CD4-positive, alpha-beta T cell treated with Interleukin-17A for 1 hour (primary cell): ENCODE measurements around the gene MIGA1.
"Not testable (repeated sequence)": the region's sequence is repeated elsewhere in the genome, so short reads cannot be mapped to it uniquely, and the experiment has no call there.

Experiments used
- DNase-seq: peaks from one replicate; pipeline ENCODE4 v3.0.0-alpha.2; 2020

Gene MIGA1

GRCh38 chr1:77779529-77780281 is at the start of gene MIGA1:
TSS of gene MIGA1 (plus strand) at chr1:77779649. CDS start at chr1:77783253, 3,604 bp downstream.
- peak; percentile 94 for DNase-seq

GRCh38 chr1:77732090-77732489 is 47.4 kb upstream of the MIGA1 start:
- no peak for DNase-seq

DNA sequence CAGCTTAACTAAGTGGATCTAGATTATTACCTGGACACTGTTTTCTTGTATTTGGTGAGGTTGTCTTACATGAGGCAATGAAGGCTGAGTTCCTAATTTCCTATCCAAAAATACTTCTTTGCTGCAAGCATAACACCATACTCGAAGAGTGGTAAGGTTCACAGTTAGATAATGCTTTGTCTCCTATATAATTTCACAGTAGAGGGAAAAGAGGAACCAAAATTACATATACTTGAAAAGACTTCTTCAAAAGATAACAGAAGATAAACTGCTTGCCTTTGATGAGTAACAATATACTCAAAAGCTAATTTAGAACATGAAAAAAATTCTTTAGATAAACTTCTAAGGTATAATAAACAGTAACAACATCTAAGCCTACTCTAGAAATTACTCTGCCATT is 40.2 kb upstream of the MIGA1 start:
- no peak for DNase-seq

GRCh38 chr1:77741316-77741715 is 38.1 kb upstream of the MIGA1 start:
- no peak for DNase-seq

DNA sequence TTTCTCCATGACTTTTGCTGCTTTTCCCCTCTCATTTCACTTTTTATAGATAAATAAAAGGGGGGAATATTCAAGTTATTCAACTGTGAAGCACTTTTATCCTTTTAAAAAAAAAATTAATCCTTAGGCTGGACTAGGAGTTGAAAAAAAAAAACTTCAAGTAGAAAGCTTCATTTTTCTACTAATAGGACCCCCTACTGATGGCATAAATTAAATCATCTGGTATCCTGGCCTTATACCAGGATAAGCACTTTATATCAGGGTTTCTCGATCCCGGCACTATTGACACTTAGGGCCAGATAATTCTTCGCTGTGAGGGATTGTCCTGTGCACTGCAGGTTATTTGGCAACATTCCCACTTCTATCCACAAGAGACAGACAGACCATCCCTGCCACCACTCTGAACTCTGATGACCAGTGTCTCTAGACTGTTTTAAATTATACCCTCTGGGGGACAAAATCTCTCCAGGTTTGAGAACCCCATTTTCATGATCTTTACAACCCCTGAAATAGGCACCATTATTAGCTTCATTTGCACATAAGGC is 37.4 kb upstream of the MIGA1 start:
- DNase-seq = no peak

- DNase-seq = no peak
Observed at GRCh38 chr1:77744576-77744975, 34.9 kb upstream of the MIGA1 start.

DNA sequence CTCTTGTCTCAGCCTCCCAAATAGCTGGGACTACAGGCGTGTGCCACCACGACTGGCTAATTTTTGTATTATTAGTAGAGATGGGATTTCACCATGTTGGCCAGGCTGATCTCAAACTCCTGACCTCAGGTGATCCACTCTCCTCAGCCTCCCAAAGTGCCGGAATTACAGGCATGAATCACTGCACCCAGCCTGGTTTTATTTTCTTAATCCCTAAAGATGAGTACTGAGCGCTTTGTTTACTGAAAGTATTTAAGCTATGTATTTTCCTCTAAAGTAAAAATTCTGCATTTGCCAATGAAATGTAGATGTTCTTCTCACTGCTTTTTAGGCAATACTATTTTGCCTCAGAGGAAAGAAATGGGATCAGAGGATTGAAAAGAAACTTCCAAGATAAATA is 30.0 kb upstream of the MIGA1 start:
- DNase-seq = not testable (repeated sequence)

- no peak for DNase-seq
Observed at GRCh38 chr1:77756052-77756754, 23.2 kb upstream of the MIGA1 start.

DNA sequence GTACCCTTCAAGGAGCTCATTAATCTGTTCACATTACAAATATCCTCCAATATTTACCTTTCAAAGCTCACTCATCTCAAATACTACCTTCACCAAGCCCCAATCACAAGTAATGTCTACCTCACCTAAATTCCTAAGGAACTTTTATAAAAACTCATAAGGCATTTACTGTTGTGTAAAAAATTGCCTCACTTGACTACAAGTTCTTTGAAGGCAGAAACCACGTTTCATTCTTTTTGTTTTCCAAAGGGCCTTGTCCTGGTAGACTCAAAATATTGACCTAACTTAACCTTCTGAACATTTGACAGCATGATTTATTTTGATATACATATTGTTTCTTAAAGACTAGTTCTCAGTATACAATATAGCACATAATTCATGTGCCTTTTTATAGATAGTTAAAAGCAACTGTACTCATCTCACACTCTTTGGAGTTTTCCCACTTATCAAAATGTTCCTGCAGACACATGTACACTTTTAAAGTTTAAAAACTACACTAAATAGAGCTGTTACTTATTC is 22.3 kb upstream of the MIGA1 start:
- no peak for DNase-seq

DNA sequence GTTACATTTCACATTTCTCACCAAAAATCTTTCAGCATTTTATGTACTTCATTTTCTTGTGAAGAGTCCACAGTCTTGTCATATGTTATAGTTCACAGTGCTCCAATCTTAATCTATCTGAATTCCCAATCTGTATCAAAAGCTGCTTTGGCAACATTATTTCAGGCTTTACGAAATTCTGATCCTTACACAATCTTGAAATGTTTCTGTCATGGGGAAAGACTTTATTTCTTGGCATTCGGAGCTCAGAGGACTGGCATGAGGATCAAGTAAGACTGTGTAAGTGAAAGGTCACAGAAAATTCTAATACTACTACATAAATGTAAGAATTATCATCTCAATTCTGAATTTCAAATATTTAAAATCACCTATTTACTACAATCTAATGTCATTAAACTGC is 21.8 kb upstream of the MIGA1 start:
- no peak for DNase-seq

DNA sequence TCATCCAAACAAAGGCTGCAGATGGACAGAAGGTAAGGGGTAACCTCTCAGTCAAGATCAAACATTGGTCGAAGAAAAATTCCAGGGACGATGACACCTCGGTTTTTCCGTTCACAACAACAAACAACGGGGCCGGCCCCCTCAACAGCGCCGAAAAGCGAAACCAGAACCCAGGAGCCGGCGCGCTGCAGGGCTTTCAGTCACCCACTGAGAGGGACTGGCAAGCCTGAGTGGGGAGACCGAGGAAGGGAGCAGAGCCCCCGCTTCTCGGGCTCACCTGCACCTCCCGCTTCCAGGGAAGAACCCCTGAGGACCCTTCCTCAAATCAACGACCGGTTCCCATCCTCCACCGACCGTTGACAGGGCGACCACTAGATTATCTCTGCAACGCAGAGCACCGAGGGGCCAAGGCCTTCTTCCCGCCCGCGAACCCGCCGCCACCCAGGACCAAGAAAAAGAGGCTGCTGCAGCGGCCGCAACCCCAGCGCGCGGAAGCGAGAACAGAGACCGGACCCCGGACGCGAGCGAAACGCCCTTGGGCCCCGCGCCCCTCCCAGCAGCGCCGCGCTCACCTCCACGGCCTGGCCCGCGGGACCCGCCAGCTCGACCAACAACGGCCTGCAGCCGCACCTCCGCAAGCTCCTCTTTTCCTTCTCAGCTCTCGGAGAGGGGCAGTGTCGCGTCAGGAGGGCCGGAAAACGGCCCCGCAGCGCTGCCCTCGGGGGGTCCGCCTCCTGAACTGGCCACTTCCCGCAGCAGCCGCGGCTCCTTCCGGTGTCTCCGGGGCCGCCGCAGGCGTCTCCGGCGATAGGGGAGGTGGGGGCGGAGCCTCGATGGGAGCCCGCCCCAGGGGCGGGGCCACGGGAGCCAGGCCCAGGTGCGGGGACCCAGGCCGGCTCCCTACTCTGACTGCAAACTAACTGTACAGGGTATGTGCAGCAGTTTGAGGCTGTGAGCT is 20.1 kb upstream of the MIGA1 start, which contains the start of gene USP33:
TSS of gene USP33 (minus strand) at position 782 of the 958 bp plus-strand sequence. CDS start 18,155 bp downstream, outside the sequence.
- peak; percentile 90 for DNase-seq

- no peak for DNase-seq
Observed at GRCh38 chr1:77762072-77762476, 17.4 kb upstream of the MIGA1 start.

GRCh38 chr1:77768006-77768405 is 11.4 kb upstream of the MIGA1 start:
- no peak for DNase-seq

DNA sequence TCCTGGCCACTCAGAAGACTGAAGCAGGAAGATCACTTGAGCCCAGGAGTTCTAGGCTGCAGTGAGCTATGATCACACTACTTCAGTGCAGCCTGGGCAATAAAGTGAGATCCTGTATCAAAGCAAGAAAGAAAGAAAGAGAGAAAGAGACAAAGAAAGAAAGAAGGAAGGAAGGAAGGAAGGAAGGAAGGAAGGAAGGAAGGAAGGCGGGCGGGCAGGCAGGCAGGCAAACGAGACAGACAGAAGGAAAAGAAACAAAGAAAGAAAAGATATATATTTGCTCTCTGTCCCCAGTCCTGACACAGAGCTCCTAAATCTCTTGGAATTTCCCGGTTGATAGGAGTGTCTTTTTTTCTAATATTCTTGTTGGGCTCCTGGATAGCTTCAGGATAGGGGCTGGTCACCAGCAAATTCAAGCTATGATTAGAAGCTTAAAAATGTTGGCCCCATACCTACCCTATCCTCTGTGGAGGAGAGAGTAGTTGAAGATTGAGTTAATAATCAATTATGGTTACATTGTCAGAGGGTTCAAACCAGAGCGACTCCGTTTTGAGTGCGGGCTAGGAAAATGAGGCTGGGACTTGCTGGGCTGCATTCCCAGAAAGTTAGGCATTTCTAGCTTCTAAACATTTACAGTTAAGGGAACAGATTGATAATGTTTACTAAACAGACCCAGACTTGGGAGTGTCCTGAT is 3.3 kb upstream of the MIGA1 start:
- DNase-seq = no peak

DNA sequence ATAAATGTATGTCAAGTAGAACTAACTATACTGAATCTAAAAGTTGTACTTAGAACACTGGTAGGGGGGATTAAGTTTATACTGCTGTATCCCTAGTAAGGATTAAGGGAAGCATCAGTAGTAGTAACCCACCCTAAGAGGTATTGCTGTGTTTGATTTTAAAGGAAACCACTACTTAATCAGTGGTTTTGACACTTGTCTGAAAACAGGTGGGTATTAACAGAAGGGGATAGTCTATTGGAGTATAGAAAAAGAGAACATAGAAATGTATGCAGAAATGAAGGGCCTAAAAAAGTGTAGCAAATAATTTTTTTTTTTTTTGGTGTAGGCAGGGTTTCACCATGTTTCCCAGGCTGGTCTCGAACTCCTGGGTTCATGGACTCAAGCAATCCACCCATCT is 2.2 kb downstream of the MIGA1 start:
- no peak for DNase-seq

- DNase-seq = no peak
Observed at GRCh38 chr1:77783141-77783540, 3.7 kb downstream of the MIGA1 start.

DNA sequence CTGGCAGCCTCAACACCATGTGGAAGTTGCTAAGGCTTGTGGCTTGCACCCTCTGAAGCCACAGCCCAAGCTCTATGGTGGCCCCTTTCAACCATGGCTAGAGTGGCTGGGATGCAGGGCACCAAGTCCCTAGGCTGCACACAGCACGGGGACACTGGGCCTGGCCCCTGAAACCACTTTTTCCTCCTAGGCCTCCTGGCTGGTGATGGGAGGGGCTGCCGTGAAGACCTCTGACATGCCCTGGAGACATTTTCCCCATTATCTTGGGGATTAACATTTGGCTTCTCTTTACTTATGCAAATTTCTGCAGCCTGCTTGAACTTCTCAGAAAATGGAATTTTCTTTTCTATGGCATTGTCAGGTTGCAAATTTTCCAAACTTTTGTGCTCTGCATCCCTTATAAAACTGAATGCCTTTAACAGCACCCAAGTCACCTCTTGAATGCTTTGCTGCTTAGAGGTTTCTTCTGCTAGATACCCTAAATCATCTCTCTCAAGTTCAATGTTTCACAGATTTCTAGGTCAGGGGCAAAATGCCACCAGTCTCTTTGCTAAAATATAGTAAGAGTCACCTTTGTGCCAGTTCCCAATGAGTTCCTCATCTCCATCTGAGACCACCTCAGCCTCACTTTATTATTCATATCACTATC is 6.8 kb downstream of the MIGA1 start:
- not testable (repeated sequence) for DNase-seq

DNA sequence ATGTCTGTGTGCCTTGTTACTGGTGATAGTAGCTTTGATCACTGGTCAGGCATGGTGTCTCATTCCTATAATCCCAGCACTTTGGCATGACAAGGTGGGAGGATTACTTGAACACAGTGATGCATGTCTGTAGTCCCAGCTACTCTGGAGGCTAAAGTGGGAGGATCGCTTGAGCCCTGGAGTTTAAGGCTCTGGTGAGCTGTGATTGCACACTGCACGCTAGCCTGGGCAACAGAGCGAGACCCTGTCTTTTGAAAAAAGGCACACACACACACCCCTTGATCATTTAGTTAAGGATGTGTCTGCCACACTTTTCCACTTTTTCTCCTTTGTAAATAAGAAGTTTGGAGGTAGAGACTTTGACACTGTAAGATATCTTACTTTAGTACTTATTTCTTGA is 15.1 kb downstream of the MIGA1 start:
- DNase-seq = no peak

- no peak for DNase-seq
Observed at GRCh38 chr1:77796695-77797405, 17.4 kb downstream of the MIGA1 start.

DNA sequence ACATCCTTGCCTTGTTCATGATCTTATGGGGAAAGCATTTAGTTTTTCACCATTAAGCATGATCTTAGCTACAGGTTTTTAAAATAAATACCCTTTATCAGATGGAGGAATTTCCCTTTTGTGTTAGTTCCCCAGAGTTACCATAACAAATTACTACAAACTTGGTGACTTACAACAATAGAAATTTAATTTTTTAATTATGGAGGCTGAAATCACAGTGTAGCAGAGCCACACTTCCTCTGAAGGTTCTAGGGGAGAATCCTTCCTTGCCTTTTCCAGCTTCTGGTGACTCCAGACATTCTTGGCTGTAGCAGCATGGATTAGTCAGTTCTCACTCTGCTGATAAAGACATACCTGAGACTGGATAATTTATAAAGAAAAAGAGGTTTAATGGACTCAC is 18.5 kb downstream of the MIGA1 start:
- DNase-seq = no peak

DNA sequence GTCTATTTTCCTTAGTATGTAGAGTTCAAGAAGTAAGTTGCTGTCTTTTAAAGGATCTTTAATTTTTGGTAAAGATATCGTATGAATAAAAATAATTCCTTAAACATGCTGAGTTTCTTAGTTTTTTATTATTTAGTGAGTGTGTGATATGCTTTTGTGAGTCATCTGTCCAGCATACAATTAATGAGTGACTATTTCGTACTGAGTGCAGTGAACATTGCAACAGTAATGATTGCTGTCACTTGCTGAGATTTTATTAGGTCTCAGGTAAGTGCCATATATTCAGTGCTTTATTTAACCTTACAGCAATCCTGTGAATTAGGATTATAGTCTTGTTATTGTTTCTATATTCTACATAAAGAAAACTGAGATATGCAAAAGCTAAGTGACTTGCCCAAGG is 22.6 kb downstream of the MIGA1 start:
- no peak for DNase-seq
